ENCODE results near the gene APOA4. TPM values are rescaled to one million over a fixed set of nuclear protein-coding genes. Genes with fewer than 3 reads are reported as not detected.

Gene APOA4
- total RNA-seq, 2 experiments from 2014 or later: not detected

DNA sequence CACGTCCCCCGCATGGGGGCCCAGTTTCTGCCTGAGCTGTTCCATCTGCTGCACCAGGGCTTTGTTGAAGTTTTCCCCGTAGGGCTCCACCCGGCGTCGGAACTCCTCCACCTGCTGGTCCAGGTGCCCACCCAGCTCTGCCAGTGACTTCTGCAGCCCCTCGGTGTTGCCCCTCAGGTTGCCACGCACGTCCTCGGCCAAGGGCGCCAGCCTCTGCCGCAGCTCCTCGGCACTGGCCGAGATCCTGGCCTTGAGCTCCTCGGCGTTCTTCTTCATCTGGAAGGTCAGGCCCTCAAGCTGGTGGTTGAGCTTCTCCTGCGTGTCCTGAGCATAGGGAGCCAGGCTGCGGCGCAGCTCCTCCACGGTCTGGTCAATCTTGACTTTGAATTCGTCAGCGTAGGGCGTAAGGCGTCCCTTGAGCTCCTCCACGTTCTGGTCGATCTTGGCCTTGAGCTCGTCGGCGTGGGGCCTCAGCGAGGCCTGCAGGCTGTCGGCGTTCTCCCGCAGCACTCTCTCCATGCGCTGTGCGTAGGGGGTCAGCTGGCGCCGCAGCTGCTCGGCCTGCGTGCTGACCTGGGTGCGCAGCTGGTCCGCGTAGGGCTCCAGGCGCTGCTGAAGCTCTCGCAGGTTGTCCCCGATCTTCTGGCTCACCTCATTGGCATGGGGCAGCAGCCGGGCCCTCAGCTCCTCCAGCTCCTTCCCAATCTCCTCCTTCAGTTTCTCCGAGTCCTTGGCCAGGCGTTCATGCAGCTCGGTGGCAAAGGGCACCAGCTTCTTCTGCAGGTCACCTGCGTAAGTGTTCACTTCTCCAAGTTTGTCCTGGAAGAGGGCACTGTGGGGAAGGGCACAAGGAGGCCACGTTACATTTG is 1.8 kb downstream of the APOA4 start:
- no peak overlapping the region for H3K27ac Mint-ChIP-seq
- intact Hi-C loops (cut with micrococcal nuclease): no loop called here
- no peaks in the 10 kb centered on the region for H3K27me3 Mint-ChIP-seq
- ATAC-seq (no peak), DNase-seq (no peak)
- TF ChIP-seq, protein P1, sequence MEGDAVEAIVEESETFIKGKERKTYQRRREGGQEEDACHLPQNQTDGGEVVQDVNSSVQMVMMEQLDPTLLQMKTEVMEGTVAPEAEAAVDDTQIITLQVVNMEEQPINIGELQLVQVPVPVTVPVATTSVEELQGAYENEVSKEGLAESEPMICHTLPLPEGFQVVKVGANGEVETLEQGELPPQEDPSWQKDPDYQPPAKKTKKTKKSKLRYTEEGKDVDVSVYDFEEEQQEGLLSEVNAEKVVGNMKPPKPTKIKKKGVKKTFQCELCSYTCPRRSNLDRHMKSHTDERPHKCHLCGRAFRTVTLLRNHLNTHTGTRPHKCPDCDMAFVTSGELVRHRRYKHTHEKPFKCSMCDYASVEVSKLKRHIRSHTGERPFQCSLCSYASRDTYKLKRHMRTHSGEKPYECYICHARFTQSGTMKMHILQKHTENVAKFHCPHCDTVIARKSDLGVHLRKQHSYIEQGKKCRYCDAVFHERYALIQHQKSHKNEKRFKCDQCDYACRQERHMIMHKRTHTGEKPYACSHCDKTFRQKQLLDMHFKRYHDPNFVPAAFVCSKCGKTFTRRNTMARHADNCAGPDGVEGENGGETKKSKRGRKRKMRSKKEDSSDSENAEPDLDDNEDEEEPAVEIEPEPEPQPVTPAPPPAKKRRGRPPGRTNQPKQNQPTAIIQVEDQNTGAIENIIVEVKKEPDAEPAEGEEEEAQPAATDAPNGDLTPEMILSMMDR (IDR thresholded peaks at IDR 0.05): no peak
- no peak overlapping the region for H3K4me3 Mint-ChIP-seq
- H3K9me3 Mint-ChIP-seq: no peaks in the 10 kb centered on the region
- ChIA-PET CTCF (interaction anchor here (0.8 to 1.7 kb wide), 5 partner anchors 8 to 284 kb away, joined by 3 to 8 read pairs (median 3); partner anchors contain the start of gene APOA5), POLR2A (interaction anchor here (1.0 to 1.8 kb wide), 2 partner anchors 14 kb away, joined by 3 to 4 read pairs; no protein-coding TSS in a partner anchor)
- H3K4me1 Mint-ChIP-seq (ENCODE audit: low read depth): no peaks in the 10 kb centered on the region
- H3K36me3 Mint-ChIP-seq (ENCODE audit: low read depth): no peaks in the 10 kb centered on the region

DNA sequence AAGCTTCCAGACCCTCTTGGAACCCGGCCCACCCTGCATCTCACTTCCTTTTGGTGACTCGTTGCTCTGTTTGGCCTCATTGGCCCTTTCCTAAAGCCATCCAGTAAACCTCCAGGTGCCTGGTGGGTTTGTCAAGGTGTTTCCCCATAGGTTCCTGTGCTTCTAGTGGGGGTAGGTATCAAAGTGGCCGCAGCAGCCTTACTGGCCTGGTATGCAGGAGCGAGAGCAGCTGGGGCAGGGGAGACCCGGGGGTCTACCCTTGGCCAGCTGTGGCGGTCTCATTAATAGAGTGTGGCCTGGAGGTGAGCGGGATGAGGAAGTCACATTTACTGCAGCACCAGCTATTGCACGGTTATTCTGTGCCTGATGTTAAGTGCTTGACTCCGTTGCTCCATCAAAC is 4.1 kb downstream of the APOA4 start:
- no peak overlapping the region for H3K4me3 Mint-ChIP-seq
- H3K4me1 Mint-ChIP-seq (ENCODE audit: low read depth): no peaks in the 10 kb centered on the region
- intact Hi-C loops (cut with micrococcal nuclease): no loop called here
- H3K27me3 Mint-ChIP-seq: no peaks in the 10 kb centered on the region
- no peaks in the 10 kb centered on the region for H3K9me3 Mint-ChIP-seq
- POLR2A ChIA-PET: interaction anchor here (0.6 kb wide), 1 partner anchor 18 kb away, joined by 3 read pairs; the partner anchor contains the start of gene APOA1
- TF ChIP-seq, protein P1 (IDR thresholded peaks at IDR 0.05): no peak
- no peak overlapping the region for H3K27ac Mint-ChIP-seq
- no peaks in the 10 kb centered on the region for H3K36me3 Mint-ChIP-seq (ENCODE audit: low read depth)
- DNase-seq (no peak), ATAC-seq (no peak)
- CTCF ChIA-PET: no interaction called here

DNA sequence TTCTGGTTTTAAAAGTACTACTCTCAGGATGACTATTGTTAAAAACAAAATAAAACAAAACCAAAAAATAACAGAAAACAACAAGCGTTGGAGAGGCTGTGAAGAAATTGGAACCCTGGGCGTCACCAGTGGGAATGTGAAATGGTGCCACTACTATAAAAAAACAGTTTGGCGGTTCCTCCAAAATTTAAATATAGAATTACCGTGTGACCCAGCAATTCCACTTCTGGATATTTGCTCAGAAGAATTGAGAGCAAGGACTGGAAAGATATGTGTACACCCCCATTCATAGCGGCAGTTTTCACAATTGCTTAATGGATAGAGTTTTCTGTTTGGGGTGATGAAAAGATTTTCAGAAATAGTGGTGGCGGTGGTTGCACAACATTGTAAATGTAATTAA is 8.6 kb downstream of the APOA4 start:
- H3K4me1 Mint-ChIP-seq (ENCODE audit: low read depth): no peaks in the 10 kb centered on the region
- TF ChIP-seq, protein P1 (IDR thresholded peaks at IDR 0.05): no peak
- ChIA-PET CTCF (no interaction called here), POLR2A (no interaction called here)
- no peak overlapping the region for H3K27ac Mint-ChIP-seq
- H3K4me3 Mint-ChIP-seq: no peak overlapping the region
- H3K27me3 Mint-ChIP-seq: no peaks in the 10 kb centered on the region
- no peaks in the 10 kb centered on the region for H3K36me3 Mint-ChIP-seq (ENCODE audit: low read depth)
- ATAC-seq (no peak), DNase-seq (no peak)
- H3K9me3 Mint-ChIP-seq: no peaks in the 10 kb centered on the region
- intact Hi-C loops (cut with micrococcal nuclease): no loop called here

DNA sequence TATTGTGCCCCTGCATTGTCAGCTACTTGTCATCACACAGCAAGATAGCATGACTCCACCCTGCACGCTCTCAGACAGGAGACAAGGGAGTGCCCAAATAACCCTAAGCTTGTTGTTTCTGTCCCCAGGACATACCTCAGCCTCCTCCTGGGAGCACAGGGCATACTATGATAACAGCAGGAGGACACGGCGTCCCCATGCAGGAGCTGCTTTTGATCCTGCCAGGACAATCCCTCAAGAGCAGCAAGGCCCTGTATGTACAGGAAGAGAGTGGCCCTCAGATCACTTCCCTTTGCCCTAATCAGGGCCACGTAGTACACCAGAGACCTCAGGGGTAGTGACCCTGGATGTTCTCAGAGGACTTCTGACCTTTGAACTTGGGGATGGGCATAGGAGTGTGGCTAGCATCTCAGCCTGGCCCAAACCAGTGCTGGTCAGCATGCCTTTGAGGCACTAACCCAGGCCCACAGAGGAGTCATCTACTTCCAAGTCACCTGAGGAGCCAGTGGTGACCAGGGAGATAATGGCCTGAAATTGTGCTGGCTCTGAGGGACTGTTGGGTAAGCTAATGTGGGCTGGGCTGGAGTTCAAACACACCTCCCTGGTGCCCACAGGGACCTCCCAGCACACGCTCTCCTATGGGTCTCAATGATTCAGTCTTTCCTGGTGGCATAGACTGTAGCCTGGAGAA is 9.2 kb downstream of the APOA4 start:
- Mint-ChIP-seq H3K36me3 (ENCODE audit: low read depth) (no peaks in the 10 kb centered on the region), H3K4me1 (ENCODE audit: low read depth) (no peaks in the 10 kb centered on the region), H3K4me3 (no peak overlapping the region), H3K27ac (no peak overlapping the region), H3K27me3 (peaks cover 2% of the 10 kb centered on the region), H3K9me3 (no peaks in the 10 kb centered on the region)
- ChIA-PET POLR2A (no interaction called here), CTCF (interaction anchor here (1.0 to 2.3 kb wide), 5 partner anchors 7 to 292 kb away, joined by 3 to 14 read pairs (median 3); no protein-coding TSS in a partner anchor)
- no peak for ATAC-seq
- TF ChIP-seq, protein P1 (IDR thresholded peaks at IDR 0.05): no peak
- no peak for DNase-seq
- intact Hi-C loops (cut with micrococcal nuclease): no loop called here
